ENCODE measurements around the gene SCN4B.
A peak's percentile ranks its signal among the peaks of the same experiment; 100 is the strongest.

SCN4B gene

GRCh38 chr11:118154641-118155040, 2.0 kb upstream of the SCN4B start:
- no peak for DNase-seq (ENCODE audit: low read depth in 2 of 2, low spot score in 1 of 2)

DNA sequence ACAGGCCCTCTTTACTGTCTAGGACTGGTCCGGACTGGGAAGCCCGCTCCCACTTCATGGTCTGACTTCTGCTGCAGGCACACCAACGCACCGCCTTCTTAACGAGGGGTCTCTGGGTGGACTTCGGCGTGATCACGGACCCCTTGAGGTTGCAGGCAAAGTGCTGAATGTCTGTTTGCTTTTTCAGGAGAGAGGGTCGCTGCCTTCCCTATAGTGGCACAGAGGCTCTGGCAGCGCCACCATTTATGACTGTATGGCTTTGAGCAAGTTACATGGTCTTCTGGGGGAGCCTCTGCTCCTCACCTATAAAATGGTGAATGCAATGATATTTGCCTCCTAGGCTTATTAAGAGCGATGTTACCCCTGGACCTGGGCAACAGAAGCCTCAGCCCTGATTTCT, 1.4 kb upstream of the SCN4B start:
- DNase-seq (ENCODE audit: low read depth in 2 of 2, low spot score in 1 of 2), result no peak

- DNase-seq (ENCODE audit: low read depth in 2 of 2, low spot score in 1 of 2), result no peak
Measured at GRCh38 chr11:118153516-118153915, 893 bp upstream of the SCN4B start.

DNA sequence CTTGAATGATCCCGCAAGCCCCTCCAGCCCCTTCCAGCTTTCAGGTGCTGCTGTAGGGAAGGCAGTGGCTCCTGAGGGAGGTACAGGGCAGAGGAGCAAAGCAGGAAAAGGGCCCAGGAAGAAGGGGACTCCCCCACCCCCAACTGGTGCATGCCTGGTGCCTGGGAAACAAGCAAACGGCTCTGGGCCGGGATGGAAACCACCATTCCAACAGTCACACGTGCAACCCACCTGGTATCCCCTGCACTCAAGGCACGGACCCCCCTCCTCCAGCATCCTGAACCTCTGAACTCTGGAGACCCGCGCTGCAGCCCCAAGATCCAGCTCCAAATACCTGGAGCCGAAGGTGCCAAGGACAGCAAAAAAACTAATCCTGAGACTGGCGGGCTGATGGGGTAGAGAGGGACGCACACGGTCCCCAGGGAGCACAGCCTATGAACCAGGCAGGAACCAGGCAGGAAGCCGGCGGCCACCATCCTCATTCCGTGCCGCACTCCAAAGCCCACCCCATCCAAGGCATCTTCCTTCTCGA, 537 bp downstream of the SCN4B start:
- no peak for DNase-seq (ENCODE audit: low read depth in 2 of 2, low spot score in 1 of 2)

- DNase-seq (ENCODE audit: low read depth in 2 of 2, low spot score in 1 of 2), result no peak
Measured at GRCh38 chr11:118151431-118151830, 1.2 kb downstream of the SCN4B start.

- DNase-seq (ENCODE audit: low read depth in 2 of 2, low spot score in 1 of 2), result no peak
Measured at GRCh38 chr11:118149493-118149892, 3.1 kb downstream of the SCN4B start.

- DNase-seq (ENCODE audit: low read depth in 2 of 2, low spot score in 1 of 2), result no peak
Measured at GRCh38 chr11:118148856-118149255, 3.8 kb downstream of the SCN4B start.

- DNase-seq (ENCODE audit: low read depth in 2 of 2, low spot score in 1 of 2), result no peak
Measured at GRCh38 chr11:118148240-118148639, 4.4 kb downstream of the SCN4B start.

DNA sequence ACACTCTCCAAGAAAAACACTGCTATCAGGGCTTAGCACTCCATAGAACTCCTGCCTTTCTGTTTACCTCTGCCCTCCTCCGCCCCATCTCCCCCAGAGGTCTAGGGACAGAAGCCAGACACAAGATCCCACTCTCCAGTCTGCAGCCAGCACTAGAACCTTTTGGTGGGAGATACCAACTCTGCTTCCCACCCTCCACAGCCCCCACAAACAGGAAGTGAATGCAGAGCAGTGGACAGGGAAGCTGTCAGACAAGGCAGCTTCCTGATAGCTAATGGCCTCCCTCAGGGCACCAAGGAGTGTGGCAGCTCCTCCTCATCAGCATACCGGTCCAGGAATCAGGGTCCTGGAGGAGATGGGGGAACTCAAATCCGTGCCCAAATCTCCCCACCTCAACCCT, 5.1 kb downstream of the SCN4B start:
- DNase-seq (ENCODE audit: low read depth in 2 of 2, low spot score in 1 of 2), result no peak

DNA sequence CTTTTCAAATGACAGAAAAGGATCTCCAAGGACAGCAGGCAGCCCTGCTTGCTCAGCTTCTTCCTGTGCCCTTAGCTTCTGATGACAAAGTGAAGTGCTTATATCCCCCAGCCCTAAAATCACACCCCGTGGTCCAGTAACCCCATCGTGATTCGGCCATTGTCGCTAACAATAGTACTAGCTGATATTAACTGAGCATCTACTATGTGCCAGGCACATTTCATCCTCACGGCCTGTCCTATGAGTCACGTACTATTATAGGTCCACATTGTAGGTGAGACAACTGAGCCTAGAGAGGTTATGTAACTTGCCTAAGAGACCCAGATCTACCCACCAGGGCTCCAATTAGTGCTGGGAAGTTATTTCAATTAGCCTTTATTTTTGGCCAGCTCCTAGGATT, 6.1 kb downstream of the SCN4B start:
- DNase-seq (ENCODE audit: low read depth in 2 of 2, low spot score in 1 of 2), result no peak

DNA sequence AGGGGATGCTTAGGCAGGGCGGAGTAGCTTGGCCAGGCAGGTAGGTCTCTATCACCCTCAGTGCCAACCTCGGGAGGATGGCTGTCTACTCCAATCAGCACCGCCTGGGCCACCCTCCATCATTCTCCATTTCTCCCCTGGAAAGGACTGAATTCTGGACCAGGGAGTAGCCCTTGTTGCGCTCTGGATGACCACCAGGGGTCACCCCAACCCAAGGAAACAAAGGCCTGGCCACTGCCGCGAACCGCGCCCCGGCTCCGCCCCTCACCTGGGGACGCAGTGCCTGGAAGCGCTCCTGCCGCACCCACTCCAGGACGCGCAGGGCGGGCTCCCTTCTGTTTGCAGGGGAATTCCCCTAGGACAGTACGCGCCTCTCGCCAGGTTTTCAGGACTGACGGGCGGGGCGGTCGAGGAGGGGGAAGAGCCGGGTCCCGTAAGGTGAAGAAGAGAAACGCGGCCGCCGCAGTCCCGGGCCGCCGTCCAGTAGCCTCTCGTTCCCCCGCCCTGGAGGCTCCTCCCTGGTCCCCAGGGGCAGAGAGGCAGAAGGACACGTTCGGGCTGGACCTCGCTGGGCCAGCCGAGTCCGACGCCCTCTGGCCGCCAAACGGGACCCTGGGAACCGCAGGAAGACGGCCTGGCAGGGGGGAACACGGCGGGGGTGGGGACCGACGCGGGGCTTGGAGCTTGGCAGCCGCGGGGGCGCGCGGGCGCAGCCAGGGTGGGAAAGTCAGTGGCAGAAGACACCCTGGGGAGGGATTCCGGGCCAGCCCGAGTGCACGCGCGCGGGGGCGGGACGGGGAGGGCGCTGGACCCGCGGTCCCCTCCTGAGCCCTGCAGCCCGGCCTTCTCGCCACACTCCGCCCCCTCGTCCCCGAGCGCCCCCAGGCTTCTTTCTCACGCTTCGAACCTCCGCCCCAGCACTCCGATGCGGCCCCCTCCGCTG, 7.1 kb downstream of the SCN4B start:
- peak; percentile 59 to 69 for DNase-seq (ENCODE audit: low read depth in 2 of 2, low spot score in 1 of 2)

- DNase-seq (ENCODE audit: low read depth in 2 of 2, low spot score in 1 of 2), result no peak
Measured at GRCh38 chr11:118144301-118145268, 8.0 kb downstream of the SCN4B start.

DNA sequence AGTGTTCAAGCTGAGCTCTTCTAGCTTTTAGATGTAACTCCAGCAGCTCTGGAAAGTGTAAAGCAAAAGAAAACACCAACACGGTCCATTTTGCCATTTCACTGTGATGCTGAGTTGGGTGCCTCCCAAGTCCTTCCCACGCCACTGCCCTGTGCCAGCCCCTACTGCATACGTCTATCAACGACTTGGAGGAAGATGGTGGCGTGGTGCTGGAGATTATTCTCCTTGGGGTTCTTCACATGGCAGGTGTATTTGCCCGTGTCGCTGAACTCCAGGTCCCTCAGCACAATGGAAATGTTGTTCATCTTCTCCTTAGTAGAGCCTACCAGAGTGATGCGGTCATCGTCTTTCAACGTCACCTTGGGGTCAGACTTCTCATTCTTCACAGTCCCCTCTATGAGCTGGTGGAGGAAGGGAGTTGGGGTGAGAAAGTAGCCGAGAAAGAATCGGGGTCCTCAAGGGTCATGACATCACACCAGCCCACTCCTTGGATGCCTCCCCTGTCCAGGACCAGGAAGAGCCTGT, 8.9 kb downstream of the SCN4B start:
- no peak for DNase-seq (ENCODE audit: low read depth in 2 of 2, low spot score in 1 of 2)

- DNase-seq (ENCODE audit: low read depth in 2 of 2, low spot score in 1 of 2), result no peak
Measured at GRCh38 chr11:118142809-118143208, 9.8 kb downstream of the SCN4B start.

GRCh38 chr11:118142081-118142480, 10.5 kb downstream of the SCN4B start:
- DNase-seq (ENCODE audit: low read depth in 2 of 2, low spot score in 1 of 2), result no peak

- DNase-seq (ENCODE audit: low read depth in 2 of 2, low spot score in 1 of 2), result no peak
Measured at GRCh38 chr11:118139578-118139977, 13.0 kb downstream of the SCN4B start.

- DNase-seq (ENCODE audit: low read depth in 2 of 2, low spot score in 1 of 2), result no peak
Measured at GRCh38 chr11:118138839-118139420, 13.7 kb downstream of the SCN4B start.

DNA sequence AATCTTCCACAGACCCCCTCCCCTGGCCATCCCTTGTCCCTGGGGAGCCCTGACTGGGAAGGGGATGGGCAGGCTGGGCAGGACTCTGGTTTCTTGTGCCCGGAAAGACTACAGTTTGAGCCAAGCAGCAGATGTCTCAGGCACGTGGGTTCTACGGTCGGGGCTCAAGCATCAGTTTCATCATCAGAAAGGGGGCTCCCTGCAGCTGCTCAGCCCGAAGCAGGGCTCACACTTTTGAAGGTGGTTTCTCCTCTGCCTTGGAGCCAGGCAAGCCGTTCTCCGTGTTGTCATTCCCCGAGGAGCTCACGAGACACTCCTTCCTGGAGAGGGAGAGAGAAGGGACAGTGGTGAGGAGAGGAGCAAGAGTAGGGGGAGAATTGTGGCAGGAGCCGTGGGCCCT, 15.8 kb downstream of the SCN4B start:
- no peak for DNase-seq (ENCODE audit: low read depth in 2 of 2, low spot score in 1 of 2)

GRCh38 chr11:118136341-118136740, 16.3 kb downstream of the SCN4B start:
- DNase-seq (ENCODE audit: low read depth in 2 of 2, low spot score in 1 of 2), result no peak

GRCh38 chr11:118135796-118136165, 16.8 kb downstream of the SCN4B start:
- no peak for DNase-seq (ENCODE audit: low read depth in 2 of 2, low spot score in 1 of 2)

All from stimulated activated CD8-positive, alpha-beta memory T cell treated with anti-CD3 and anti-CD28 coated beads, Interleukin-4, amount 100 ng/mL, for 1 hour (primary cell).